SK-N-DZ (cell line): ENCODE measurements around the gene EXOC2.
"Not testable (repeated sequence)": the region's sequence is repeated elsewhere in the genome, so short reads cannot be mapped to it uniquely, and the experiment has no call there.

ENCODE experiments used
- DNase-seq: peaks from one replicate; pipeline ENCODE4 v3.0.0-alpha.2; 2015; ENCODE audit warnings: low spot score

EXOC2 gene

GRCh38 chr6:593139-593906 lies 99.6 kb downstream of the EXOC2 start:
- DNase-seq = peak; percentile 56

- peak; percentile 14 for DNase-seq
These were observed 103.8 kb downstream of the EXOC2 start for GRCh38 chr6:589090-589489.

GRCh38 chr6:586553-586952 lies 106.4 kb downstream of the EXOC2 start:
- DNase-seq = no peak

GRCh38 chr6:583635-584034 lies 109.3 kb downstream of the EXOC2 start:
- DNase-seq = no peak

- DNase-seq = no peak
These were observed 109.8 kb downstream of the EXOC2 start for GRCh38 chr6:583116-583515.

GRCh38 chr6:582370-582769 lies 110.6 kb downstream of the EXOC2 start:
- no peak for DNase-seq

- DNase-seq = no peak
These were observed 113.6 kb downstream of the EXOC2 start for GRCh38 chr6:579339-579738.

GRCh38 chr6:572596-573265 lies 120.2 kb downstream of the EXOC2 start:
- DNase-seq = no peak

- no peak for DNase-seq
These were observed 121.0 kb downstream of the EXOC2 start for GRCh38 chr6:571892-572291.

- no peak for DNase-seq
These were observed 122.1 kb downstream of the EXOC2 start for GRCh38 chr6:570825-571224.

- no peak for DNase-seq
These were observed 123.9 kb downstream of the EXOC2 start for GRCh38 chr6:568954-569523.

- DNase-seq = no peak
These were observed 124.9 kb downstream of the EXOC2 start for GRCh38 chr6:568085-568484.

- DNase-seq = no peak
These were observed 129.1 kb downstream of the EXOC2 start for GRCh38 chr6:563863-564262.

GRCh38 chr6:562052-562676 lies 130.8 kb downstream of the EXOC2 start:
- no peak for DNase-seq

GRCh38 chr6:561335-561734 lies 131.6 kb downstream of the EXOC2 start:
- DNase-seq = not testable (repeated sequence)

GRCh38 chr6:558959-559358 lies 134.0 kb downstream of the EXOC2 start:
- DNase-seq = no peak

- DNase-seq = no peak
These were observed 134.8 kb downstream of the EXOC2 start for GRCh38 chr6:558089-558488.

GRCh38 chr6:551829-552350 lies 141.0 kb downstream of the EXOC2 start:
- DNase-seq = no peak

- no peak for DNase-seq
These were observed 141.5 kb downstream of the EXOC2 start for GRCh38 chr6:551405-551804.

GRCh38 chr6:549906-550305 lies 143.0 kb downstream of the EXOC2 start:
- DNase-seq = no peak

GRCh38 chr6:548517-548916 lies 144.4 kb downstream of the EXOC2 start:
- no peak for DNase-seq

GRCh38 chr6:548091-548490 lies 144.8 kb downstream of the EXOC2 start:
- DNase-seq = no peak
